GM19372 (cell line): ENCODE measurements around the gene SPATA18.
"Not testable (repeated sequence)": the region's sequence is repeated elsewhere in the genome, so short reads cannot be mapped to it uniquely, and the experiment has no call there.

Experiments
- ATAC-seq: cut with Tn5 transposase; IDR thresholded peaks from one replicate; pipeline ENCODE4 v1.9.1; 2021; ENCODE audit warnings: mild to moderate bottlenecking, low read depth, moderate library complexity; ENCODE audit not compliant: unreplicated experiment

SPATA18 gene

GRCh38 chr4:52105276-52105675 lies 54.2 kb downstream of the SPATA18 start:
- ATAC-seq, result no peak

- no peak for ATAC-seq
These were observed 55.1 kb downstream of the SPATA18 start for GRCh38 chr4:52106191-52106590.

GRCh38 chr4:52106660-52107059 lies 55.6 kb downstream of the SPATA18 start:
- no peak for ATAC-seq

- no peak for ATAC-seq
These were observed 56.2 kb downstream of the SPATA18 start for GRCh38 chr4:52107336-52107735.

- no peak for ATAC-seq
These were observed 56.6 kb downstream of the SPATA18 start for GRCh38 chr4:52107745-52108144.

GRCh38 chr4:52110171-52110570 lies 59.1 kb downstream of the SPATA18 start:
- ATAC-seq, result no peak

GRCh38 chr4:52111995-52112394 lies 60.9 kb downstream of the SPATA18 start:
- no peak for ATAC-seq

- no peak for ATAC-seq
These were observed 61.3 kb downstream of the SPATA18 start for GRCh38 chr4:52112411-52112810.

GRCh38 chr4:52116641-52117040 lies 65.5 kb downstream of the SPATA18 start:
- ATAC-seq, result no peak

GRCh38 chr4:52126226-52126625 lies 75.1 kb downstream of the SPATA18 start:
- no peak for ATAC-seq

- ATAC-seq, result no peak
These were observed 75.9 kb downstream of the SPATA18 start for GRCh38 chr4:52126966-52127365.

- ATAC-seq, result no peak
These were observed 84.1 kb downstream of the SPATA18 start for GRCh38 chr4:52135171-52135570.

GRCh38 chr4:52137152-52137551 lies 86.0 kb downstream of the SPATA18 start:
- ATAC-seq, result not testable (repeated sequence)

- ATAC-seq, result no peak
These were observed 91.7 kb downstream of the SPATA18 start for GRCh38 chr4:52142816-52143215.

- ATAC-seq, result no peak
These were observed 92.7 kb downstream of the SPATA18 start for GRCh38 chr4:52143815-52144214.

- no peak for ATAC-seq
These were observed 93.3 kb downstream of the SPATA18 start for GRCh38 chr4:52144372-52144771.
